HG02571 (cell line): ENCODE results near the gene EMCN.

Experiments
- ATAC-seq: cut with Tn5 transposase; IDR thresholded peaks from one replicate; pipeline ENCODE4 v1.9.1; 2021; ENCODE audit warnings: mild to moderate bottlenecking, moderate library complexity; ENCODE audit not compliant: unreplicated experiment

Gene EMCN

GRCh38 chr4:100493756-100494155 is 24.1 kb downstream of the EMCN start:
- ATAC-seq, result no peak

GRCh38 chr4:100492129-100492528 is 25.7 kb downstream of the EMCN start:
- no peak for ATAC-seq

GRCh38 chr4:100489305-100489704 is 28.5 kb downstream of the EMCN start:
- ATAC-seq, result no peak

- ATAC-seq, result no peak
Measured at GRCh38 chr4:100486496-100486895, 31.3 kb downstream of the EMCN start.

- ATAC-seq, result no peak
Measured at GRCh38 chr4:100483796-100484195, 34.0 kb downstream of the EMCN start.

- no peak for ATAC-seq
Measured at GRCh38 chr4:100479971-100480370, 37.9 kb downstream of the EMCN start.

- ATAC-seq, result no peak
Measured at GRCh38 chr4:100469555-100469954, 48.3 kb downstream of the EMCN start.

GRCh38 chr4:100466501-100466900 is 51.3 kb downstream of the EMCN start:
- no peak for ATAC-seq

- ATAC-seq, result no peak
Measured at GRCh38 chr4:100461807-100462605, 55.8 kb downstream of the EMCN start.

GRCh38 chr4:100450449-100450848 is 67.4 kb downstream of the EMCN start:
- no peak for ATAC-seq

GRCh38 chr4:100431416-100431815 is 86.4 kb downstream of the EMCN start:
- no peak for ATAC-seq

GRCh38 chr4:100430451-100430850 is 87.4 kb downstream of the EMCN start:
- ATAC-seq, result no peak

GRCh38 chr4:100429616-100430015 is 88.2 kb downstream of the EMCN start:
- no peak for ATAC-seq

GRCh38 chr4:100428051-100428450 is 89.8 kb downstream of the EMCN start:
- no peak for ATAC-seq

GRCh38 chr4:100424376-100424775 is 93.4 kb downstream of the EMCN start:
- ATAC-seq, result no peak

- no peak for ATAC-seq
Measured at GRCh38 chr4:100422894-100423293, 94.9 kb downstream of the EMCN start.

- ATAC-seq, result no peak
Measured at GRCh38 chr4:100421361-100421978, 96.4 kb downstream of the EMCN start.

GRCh38 chr4:100420571-100420970 is 97.3 kb downstream of the EMCN start:
- no peak for ATAC-seq

- ATAC-seq, result no peak
Measured at GRCh38 chr4:100417565-100417964, 100.3 kb downstream of the EMCN start.

GRCh38 chr4:100414016-100414790 is 103.6 kb downstream of the EMCN start:
- no peak for ATAC-seq

GRCh38 chr4:100391863-100392262 is 126.0 kb downstream of the EMCN start:
- ATAC-seq, result no peak

GRCh38 chr4:100391086-100391485 is 126.7 kb downstream of the EMCN start:
- ATAC-seq, result no peak
